Germinal center (tissue), 1 donor: ENCODE measurements around the gene OPALIN.

Experiments used
- DNase-seq: peaks from one replicate; pipeline ENCODE4 v3.0.0; 2012; ENCODE audit warnings: mixed read lengths, low spot score

Gene OPALIN

GRCh38 chr10:96374004-96374403, 15.2 kb upstream of the OPALIN start:
- DNase-seq, result no peak

- DNase-seq, result no peak
Observed at GRCh38 chr10:96371356-96371755, 12.6 kb upstream of the OPALIN start.

GRCh38 chr10:96370584-96371157, 11.9 kb upstream of the OPALIN start:
- DNase-seq, result peak; percentile 78

- DNase-seq, result no peak
Observed at GRCh38 chr10:96369890-96370583, 11.2 kb upstream of the OPALIN start.

DNA sequence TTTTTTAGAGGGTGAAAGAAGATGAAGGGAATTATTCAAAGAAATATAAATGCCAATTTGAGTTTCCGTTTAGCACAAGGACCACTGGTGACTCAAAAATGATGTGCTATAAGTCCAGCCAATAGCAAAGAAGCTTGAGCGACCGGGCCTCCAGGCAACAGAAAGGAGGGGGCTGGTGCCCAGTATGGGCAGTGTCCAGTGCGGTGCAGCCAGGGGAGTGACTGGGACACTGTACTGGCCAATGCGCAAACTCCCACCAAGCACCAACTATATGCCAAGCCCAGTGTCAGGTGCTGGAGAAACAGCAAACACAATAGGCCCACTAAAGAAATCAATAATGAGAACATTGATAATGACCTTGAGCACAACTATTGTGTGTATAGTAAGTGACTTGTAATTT, 10.2 kb upstream of the OPALIN start:
- DNase-seq, result no peak

DNA sequence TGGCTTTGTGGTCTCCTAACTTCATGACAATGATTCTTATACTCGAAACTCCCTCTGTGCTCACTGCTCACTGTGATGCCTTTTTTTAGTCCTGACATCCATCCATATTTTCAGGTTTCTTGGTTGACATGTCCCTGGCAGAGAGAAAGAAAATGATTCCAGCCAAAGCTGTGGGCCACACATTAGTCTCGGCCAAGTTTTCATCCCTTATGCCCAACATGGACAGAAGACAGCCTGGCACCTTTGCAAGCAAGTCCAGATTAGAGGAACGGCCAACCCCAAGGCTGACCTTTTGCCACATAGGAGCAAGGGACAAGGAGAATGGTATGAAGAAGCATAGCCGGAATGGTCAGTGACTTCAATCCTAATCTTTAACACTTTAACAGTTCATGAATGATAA, 8.7 kb upstream of the OPALIN start:
- no peak for DNase-seq

- DNase-seq, result no peak
Observed at GRCh38 chr10:96366508-96366907, 7.7 kb upstream of the OPALIN start.

- no peak for DNase-seq
Observed at GRCh38 chr10:96365571-96365970, 6.8 kb upstream of the OPALIN start.

DNA sequence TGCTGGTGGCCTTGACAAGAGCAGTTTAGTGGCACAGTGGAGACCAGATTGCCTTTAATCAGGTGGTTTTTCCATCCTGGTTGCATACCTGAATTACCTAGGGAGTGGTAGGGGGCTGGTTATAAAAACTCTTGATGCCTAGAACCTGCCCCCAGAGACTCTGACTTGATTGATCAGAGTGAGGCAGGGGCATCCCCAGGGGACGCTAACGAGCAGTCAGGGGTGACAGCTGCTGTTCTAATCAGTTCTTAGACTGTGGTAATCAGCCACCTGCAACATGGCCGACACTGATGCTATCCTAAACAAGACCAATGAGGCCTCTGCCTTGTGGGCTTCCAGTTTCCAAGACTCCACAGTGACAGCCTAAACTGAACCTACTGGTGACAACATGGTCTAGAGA, 2.0 kb upstream of the OPALIN start:
- DNase-seq, result no peak

DNA sequence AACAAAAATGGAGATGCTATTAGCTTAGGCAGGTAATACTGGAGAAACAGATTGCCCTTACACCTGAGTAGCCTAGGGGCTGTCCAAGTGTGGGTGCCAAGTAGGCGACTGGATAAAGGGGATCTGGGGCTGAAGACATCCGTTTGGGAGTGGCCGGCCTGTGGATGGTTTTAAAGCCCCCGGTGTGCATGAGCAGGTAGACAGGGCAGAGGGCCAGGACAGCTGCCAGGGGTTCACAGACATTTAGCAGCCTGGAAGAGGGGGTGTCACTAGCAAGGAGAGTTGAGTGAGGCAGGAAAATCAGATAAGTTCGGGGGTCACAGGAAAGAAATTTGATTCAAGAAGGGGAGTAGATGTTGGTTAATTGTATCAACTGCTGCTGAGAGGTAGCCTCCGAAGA, 1.5 kb upstream of the OPALIN start:
- no peak for DNase-seq

GRCh38 chr10:96359616-96360015, 814 bp upstream of the OPALIN start:
- DNase-seq, result no peak

GRCh38 chr10:96357038-96357620, 1.7 kb downstream of the OPALIN start:
- no peak for DNase-seq

GRCh38 chr10:96352582-96352981, 6.2 kb downstream of the OPALIN start:
- DNase-seq, result no peak

DNA sequence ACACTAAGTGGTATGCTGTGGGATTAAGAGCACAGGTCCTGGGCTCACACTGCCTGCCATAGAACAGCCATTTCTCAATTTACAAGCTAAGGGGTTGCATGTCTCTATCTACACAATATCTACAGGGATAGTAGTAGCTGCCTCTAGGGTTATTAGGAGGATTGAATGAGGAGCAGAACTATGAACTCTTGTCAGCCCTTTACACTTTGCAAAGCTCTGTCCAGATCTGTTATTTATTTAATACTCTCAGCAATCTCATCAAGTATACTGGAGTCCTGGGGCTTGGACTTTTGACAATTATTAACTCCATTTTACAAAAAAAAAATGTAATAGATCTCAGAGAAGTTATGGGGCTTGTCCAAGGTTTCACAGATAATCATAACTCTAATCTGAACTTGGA, 6.8 kb downstream of the OPALIN start:
- DNase-seq, result no peak

DNA sequence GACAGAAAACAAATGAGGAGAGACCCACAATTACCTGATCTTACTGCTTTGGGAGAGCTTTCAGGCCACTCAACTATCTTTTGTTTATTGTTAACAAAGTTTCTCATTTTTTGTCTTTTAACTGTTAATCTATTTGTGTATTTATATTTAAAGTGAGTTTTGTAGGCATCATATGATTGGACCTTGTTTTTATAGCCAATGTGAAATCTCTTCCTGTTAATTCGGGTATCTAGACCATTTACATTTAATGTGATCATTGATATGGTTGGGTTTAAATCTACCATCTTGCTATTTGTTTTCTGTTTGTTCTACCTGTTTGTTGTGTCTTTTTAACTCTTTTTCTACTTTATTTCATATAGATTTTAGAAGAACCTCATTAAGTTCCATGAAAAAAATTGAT, 12.5 kb downstream of the OPALIN start:
- DNase-seq, result no peak

DNA sequence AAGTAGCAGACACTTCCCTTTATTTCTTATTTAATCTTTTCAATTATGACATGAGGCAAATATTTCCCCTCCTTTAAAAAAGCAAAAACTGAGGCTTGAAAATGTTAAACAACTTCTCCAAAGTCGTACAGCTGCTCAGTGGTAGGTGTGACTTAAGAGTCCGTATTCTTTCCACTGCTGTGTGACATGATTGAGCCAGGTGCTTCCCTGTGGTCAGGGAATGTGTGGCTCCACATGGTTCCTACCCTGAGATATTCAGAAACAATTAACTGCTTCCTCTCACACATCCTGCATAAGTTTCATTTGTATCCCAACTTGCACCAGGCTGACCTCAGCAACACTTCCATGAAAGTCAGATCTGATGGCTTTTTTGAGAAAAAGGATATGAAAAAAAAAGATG, 13.6 kb downstream of the OPALIN start:
- no peak for DNase-seq

- peak; percentile 13 for DNase-seq
Observed at GRCh38 chr10:96344178-96344577, 14.6 kb downstream of the OPALIN start.

GRCh38 chr10:96342402-96342801, 16.4 kb downstream of the OPALIN start:
- DNase-seq, result no peak

DNA sequence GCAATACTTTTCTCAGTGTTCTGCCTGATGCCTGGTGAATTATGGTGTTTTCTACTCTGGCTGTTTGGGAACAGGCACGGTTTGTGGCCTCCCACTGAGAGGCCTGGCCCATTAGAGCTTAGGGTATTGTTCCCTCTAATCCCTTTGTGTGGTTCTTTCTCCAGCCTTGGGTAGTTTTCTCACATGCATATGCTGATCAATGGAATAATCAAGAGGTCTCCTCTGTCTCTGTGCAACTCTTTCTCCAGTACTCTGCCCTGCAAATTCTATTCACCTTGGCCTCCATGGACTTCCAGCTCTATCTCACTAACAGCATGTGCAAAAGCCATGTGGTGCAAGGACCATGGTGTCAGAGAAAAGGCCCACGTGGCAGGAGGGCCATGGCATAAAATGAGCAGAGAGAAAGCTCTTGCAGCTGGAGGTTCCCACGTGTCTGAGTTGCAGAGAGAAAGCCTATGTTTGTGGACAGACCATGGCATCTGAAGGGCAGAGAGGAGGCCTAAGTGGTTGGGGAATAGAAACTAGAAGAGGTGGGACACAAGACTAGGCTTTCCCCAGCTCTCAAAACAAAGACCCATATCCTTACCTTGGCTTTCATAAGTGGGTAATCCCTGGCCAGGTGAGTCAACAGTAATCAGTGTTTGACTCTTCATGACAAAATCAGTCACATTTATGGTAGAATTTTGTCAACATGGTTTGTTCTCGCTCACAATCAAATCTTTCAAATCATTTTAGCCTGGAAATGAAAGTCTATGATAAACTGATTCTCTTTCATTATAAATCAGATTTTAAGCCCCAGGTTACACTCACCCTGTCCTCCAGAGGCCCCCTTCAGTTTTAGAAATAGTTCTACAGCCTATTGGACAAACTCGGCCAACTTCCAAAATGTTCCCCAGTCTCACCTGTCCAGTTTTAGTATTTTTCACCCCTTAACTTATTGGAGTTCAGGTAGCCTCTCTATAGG, 17.3 kb downstream of the OPALIN start:
- DNase-seq, result no peak

DNA sequence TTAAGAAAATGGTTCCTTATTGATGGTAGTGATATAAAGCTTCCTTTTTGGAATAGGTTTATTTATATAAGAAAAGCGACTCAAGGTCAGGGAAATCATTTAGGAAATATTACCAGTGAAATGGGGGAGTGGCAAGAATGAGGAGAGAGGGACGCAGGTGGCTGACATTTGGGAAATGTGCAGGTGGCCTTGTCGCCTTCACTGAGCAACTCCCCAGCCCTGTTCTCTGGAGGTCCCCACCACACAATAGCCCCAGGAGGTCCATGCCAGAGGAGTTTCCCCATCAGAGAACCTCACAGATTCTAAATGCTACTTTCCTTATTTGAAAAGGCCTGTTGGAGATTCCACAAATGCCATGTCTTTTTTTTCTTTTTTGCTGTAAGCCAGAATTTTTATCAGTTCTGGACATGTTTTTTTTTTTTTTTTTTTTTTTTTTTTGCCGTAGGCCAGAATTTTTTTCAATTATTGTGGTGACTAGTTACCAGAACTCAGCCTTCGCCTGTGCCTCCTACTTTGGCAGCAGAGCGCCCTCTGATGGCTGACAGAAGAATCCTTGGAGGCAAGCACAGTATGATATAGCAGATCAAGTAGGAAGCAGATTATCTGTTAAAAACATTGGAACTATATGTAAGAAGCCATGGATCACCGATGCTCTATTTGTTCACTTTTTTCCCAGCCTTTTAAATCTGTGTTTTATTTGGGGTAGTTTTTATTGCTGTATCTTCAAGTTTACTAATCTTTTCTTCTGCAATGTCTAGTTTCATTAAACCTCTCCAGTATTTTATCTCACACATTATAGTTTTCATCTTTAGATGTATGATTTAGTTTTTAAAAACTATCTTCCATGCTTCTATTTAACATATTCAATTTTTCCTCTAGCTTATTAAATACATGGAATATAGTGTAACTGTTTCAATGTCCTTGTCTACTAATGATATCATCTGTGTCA, 18.6 kb downstream of the OPALIN start:
- peak; percentile 50 for DNase-seq

- no peak for DNase-seq
Observed at GRCh38 chr10:96339383-96339782, 19.4 kb downstream of the OPALIN start.
